WTC11 (cell line): ENCODE data around the gene NOX5. TPM values are rescaled to one million over a fixed set of nuclear protein-coding genes. Genes with fewer than 3 reads are reported as not detected.

Source experiments
- ATAC-seq: fragments of 200-7000 bp; cut with Tn5 transposase; 2 replicates; pipeline ENCODE4 v1.10.0; 2021; ENCODE audit warnings: mild to moderate bottlenecking, moderate library complexity
- CTCF ChIA-PET: fragments of 300-600 bp; sonication (Branson Sonifier 250); formaldehyde crosslinking; loops from one replicate; lab custom pipeline; 2021; ENCODE audit warnings: antibody characterized with exemption; lab: Charles Lee
- POLR2A ChIA-PET: fragments of 350-600 bp; sonication (Branson Sonifier 250); formaldehyde crosslinking; loops from one replicate; lab custom pipeline; 2021; ENCODE audit warnings: antibody characterized with exemption; lab: Charles Lee
- DNase-seq: peaks from one replicate; pipeline ENCODE4 v3.0.0; 2021; ENCODE audit warnings: low spot score
- H3K27ac Mint-ChIP-seq: 2 replicates; pipeline ENCODE4 v1.8.0; 2021; ENCODE audit warnings: mixed read lengths
- H3K27me3 Mint-ChIP-seq: 2 replicates; pipeline ENCODE4 v1.8.0; 2021; ENCODE audit warnings: low read depth, mild to moderate bottlenecking, moderate library complexity, mixed read lengths
- H3K36me3 Mint-ChIP-seq: 2 replicates; pipeline ENCODE4 v1.8.0; 2021; ENCODE audit warnings: mixed read lengths
- H3K4me1 Mint-ChIP-seq: 2 replicates; pipeline ENCODE4 v1.8.0; 2022; ENCODE audit warnings: mixed read lengths
- H3K4me3 Mint-ChIP-seq: 2 replicates; pipeline ENCODE4 v1.8.0; 2021; ENCODE audit warnings: mild to moderate bottlenecking, moderate library complexity, mixed read lengths
- H3K9me3 Mint-ChIP-seq: 2 replicates; pipeline ENCODE4 v1.8.0; 2021; ENCODE audit warnings: mixed read lengths
- CBFB ChIP-seq: sonication (generic); formaldehyde crosslinking; IDR thresholded peaks from 2 replicates; pipeline ENCODE4 v1.8.1; 2022; ENCODE audit warnings: mild to moderate bottlenecking, low read depth, missing genetic modification reagents
- ESRRA ChIP-seq: sonication (generic); formaldehyde crosslinking; IDR thresholded peaks from 2 replicates; pipeline ENCODE4 v1.8.1; 2022; ENCODE audit warnings: mild to moderate bottlenecking, missing genetic modification reagents, borderline replicate concordance
- FOXK1 ChIP-seq: sonication (generic); formaldehyde crosslinking; IDR thresholded peaks from 2 replicates; pipeline ENCODE4 v1.8.0; 2022; ENCODE audit warnings: mild to moderate bottlenecking, moderate library complexity, missing genetic modification reagents
- JUN ChIP-seq: sonication (generic); formaldehyde crosslinking; IDR thresholded peaks from 2 replicates; pipeline ENCODE4 v1.8.0; 2023; ENCODE audit warnings: mild to moderate bottlenecking, missing genetic modification reagents
- MXD4 ChIP-seq: fragments of 250-450 bp; sonication (Bioruptor Pico); IDR thresholded peaks from 2 replicates; pipeline ENCODE4 v1.8.0; 2021; ENCODE audit warnings: mild to moderate bottlenecking, moderate library complexity, borderline replicate concordance
- NFE2L1 ChIP-seq: sonication (generic); formaldehyde crosslinking; IDR thresholded peaks from 2 replicates; pipeline ENCODE4 v1.8.1; 2023; ENCODE audit warnings: missing genetic modification reagents
- NR2C2 ChIP-seq: sonication (generic); formaldehyde crosslinking; IDR thresholded peaks from 2 replicates; pipeline ENCODE4 v1.8.0; 2022; ENCODE audit warnings: mild to moderate bottlenecking, missing genetic modification reagents
- NR3C1 ChIP-seq: sonication (generic); formaldehyde crosslinking; conservative IDR thresholded peaks from 2 replicates; pipeline ENCODE4 v1.8.1; 2023; ENCODE audit warnings: low read depth, mild to moderate bottlenecking, missing genetic modification reagents
- PRRX2 ChIP-seq: fragments of 250-450 bp; sonication (Bioruptor Pico); IDR thresholded peaks from 2 replicates; pipeline ENCODE4 v1.8.0; 2021; ENCODE audit warnings: mild to moderate bottlenecking
- ZNF232 ChIP-seq: sonication (generic); formaldehyde crosslinking; IDR thresholded peaks from 2 replicates; pipeline ENCODE4 v1.8.0; 2022; ENCODE audit warnings: mild to moderate bottlenecking, missing genetic modification reagents
- ZNF263 ChIP-seq: sonication (generic); formaldehyde crosslinking; IDR thresholded peaks from 2 replicates; pipeline ENCODE4 v1.8.1; 2022; ENCODE audit warnings: low read depth, mild to moderate bottlenecking, moderate library complexity, missing genetic modification reagents
- ZNF416 ChIP-seq: fragments of 250-450 bp; sonication (Bioruptor Pico); IDR thresholded peaks from 2 replicates; pipeline ENCODE4 v1.9.0; 2021; ENCODE audit warnings: mild to moderate bottlenecking, inconsistent platforms
- total RNA-seq: library from RNA; stranded (reverse); gene quantifications from 3 replicates; pipeline ENCODE4 v1.2.3, GENCODE V29; 2021
- TF ChIP-seq, protein P1 (sequence below): fragments of 250-450 bp; sonication (Bioruptor Pico); IDR thresholded peaks from 2 replicates; pipeline ENCODE4 v1.9.0; 2021; ENCODE audit warnings: mild to moderate bottlenecking, borderline replicate concordance
- TF ChIP-seq, protein P2 (sequence below): sonication (generic); formaldehyde crosslinking; IDR thresholded peaks from 2 replicates; pipeline ENCODE4 v1.8.1; 2023; ENCODE audit warnings: mild to moderate bottlenecking, missing genetic modification reagents
- TF ChIP-seq, protein P3 (sequence below): fragments of 250-450 bp; sonication (Bioruptor Pico); IDR thresholded peaks from 2 replicates; pipeline ENCODE4 v2.1.2; 2022; ENCODE audit warnings: mild to moderate bottlenecking, moderate library complexity
- TF ChIP-seq, protein P4 (sequence below): sonication (generic); formaldehyde crosslinking; IDR thresholded peaks from 2 replicates; pipeline ENCODE4 v1.8.1; 2023; ENCODE audit warnings: mild to moderate bottlenecking, moderate library complexity, missing genetic modification reagents
- TF ChIP-seq, protein P5 (sequence below): sonication (generic); formaldehyde crosslinking; IDR thresholded peaks from 2 replicates; pipeline ENCODE4 v1.8.1; 2022; ENCODE audit warnings: missing genetic modification reagents, borderline replicate concordance
- TF ChIP-seq, protein P6 (sequence below): sonication (generic); formaldehyde crosslinking; IDR thresholded peaks from 2 replicates; pipeline ENCODE4 v1.8.0; 2023; ENCODE audit warnings: missing genetic modification reagents
- TF ChIP-seq, protein P7 (sequence below): sonication (generic); formaldehyde crosslinking; IDR thresholded peaks from 2 replicates; pipeline ENCODE4 v1.8.0; 2023; ENCODE audit warnings: mild to moderate bottlenecking, missing genetic modification reagents
- TF ChIP-seq, protein P8 (sequence below): sonication (generic); formaldehyde crosslinking; IDR thresholded peaks from 2 replicates; pipeline ENCODE4 v1.8.1; 2022; ENCODE audit warnings: mild to moderate bottlenecking, missing genetic modification reagents, moderate library complexity, borderline replicate concordance

The NOX5 gene
- total RNA-seq, 1 experiment from 2014 or later = not detected

DNA sequence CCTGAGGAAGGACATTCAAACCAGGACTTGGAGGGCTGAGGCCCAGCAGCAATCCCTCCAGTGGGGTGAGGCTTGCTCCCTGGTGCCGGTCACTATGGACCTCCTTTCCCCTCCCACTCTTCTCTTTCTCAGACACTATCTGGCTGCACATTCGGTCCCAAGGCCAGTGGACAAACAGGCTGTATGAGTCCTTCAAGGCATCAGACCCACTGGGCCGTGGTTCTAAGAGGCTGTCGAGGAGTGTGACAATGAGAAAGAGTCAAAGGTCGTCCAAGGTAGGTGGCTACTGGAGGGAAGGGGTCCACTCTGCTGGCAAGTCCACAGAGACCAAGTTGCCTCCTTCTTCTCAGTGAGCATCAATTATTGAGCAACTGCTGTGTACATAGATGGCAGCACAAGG is 28.0 kb downstream of the NOX5 start:
- Mint-ChIP-seq H3K4me3 (no peak overlapping the region), H3K4me1 (peaks cover 9% of the 10 kb centered on the region), H3K27me3 (peaks cover 10% of the 10 kb centered on the region), H3K9me3 (no peaks in the 10 kb centered on the region), H3K36me3 (no peaks in the 10 kb centered on the region), H3K27ac (no peak overlapping the region)
- DNase-seq = no peak
- TF ChIP-seq, protein P1, sequence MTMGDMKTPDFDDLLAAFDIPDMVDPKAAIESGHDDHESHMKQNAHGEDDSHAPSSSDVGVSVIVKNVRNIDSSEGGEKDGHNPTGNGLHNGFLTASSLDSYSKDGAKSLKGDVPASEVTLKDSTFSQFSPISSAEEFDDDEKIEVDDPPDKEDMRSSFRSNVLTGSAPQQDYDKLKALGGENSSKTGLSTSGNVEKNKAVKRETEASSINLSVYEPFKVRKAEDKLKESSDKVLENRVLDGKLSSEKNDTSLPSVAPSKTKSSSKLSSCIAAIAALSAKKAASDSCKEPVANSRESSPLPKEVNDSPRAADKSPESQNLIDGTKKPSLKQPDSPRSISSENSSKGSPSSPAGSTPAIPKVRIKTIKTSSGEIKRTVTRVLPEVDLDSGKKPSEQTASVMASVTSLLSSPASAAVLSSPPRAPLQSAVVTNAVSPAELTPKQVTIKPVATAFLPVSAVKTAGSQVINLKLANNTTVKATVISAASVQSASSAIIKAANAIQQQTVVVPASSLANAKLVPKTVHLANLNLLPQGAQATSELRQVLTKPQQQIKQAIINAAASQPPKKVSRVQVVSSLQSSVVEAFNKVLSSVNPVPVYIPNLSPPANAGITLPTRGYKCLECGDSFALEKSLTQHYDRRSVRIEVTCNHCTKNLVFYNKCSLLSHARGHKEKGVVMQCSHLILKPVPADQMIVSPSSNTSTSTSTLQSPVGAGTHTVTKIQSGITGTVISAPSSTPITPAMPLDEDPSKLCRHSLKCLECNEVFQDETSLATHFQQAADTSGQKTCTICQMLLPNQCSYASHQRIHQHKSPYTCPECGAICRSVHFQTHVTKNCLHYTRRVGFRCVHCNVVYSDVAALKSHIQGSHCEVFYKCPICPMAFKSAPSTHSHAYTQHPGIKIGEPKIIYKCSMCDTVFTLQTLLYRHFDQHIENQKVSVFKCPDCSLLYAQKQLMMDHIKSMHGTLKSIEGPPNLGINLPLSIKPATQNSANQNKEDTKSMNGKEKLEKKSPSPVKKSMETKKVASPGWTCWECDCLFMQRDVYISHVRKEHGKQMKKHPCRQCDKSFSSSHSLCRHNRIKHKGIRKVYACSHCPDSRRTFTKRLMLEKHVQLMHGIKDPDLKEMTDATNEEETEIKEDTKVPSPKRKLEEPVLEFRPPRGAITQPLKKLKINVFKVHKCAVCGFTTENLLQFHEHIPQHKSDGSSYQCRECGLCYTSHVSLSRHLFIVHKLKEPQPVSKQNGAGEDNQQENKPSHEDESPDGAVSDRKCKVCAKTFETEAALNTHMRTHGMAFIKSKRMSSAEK (CRISPR knock-in tag) = no peak
- TF ChIP-seq, protein P2, sequence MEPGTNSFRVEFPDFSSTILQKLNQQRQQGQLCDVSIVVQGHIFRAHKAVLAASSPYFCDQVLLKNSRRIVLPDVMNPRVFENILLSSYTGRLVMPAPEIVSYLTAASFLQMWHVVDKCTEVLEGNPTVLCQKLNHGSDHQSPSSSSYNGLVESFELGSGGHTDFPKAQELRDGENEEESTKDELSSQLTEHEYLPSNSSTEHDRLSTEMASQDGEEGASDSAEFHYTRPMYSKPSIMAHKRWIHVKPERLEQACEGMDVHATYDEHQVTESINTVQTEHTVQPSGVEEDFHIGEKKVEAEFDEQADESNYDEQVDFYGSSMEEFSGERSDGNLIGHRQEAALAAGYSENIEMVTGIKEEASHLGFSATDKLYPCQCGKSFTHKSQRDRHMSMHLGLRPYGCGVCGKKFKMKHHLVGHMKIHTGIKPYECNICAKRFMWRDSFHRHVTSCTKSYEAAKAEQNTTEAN = no peak
- TF ChIP-seq NFE2L1 (no peak), ZNF416 (no peak), MXD4 (CRISPR knock-in tag) (no peak), PRRX2 (CRISPR knock-in tag) (no peak), NR2C2 (CRISPR knock-in tag) (no peak), NR3C1 (CRISPR knock-in tag) (no peak)
- TF ChIP-seq, protein P3, sequence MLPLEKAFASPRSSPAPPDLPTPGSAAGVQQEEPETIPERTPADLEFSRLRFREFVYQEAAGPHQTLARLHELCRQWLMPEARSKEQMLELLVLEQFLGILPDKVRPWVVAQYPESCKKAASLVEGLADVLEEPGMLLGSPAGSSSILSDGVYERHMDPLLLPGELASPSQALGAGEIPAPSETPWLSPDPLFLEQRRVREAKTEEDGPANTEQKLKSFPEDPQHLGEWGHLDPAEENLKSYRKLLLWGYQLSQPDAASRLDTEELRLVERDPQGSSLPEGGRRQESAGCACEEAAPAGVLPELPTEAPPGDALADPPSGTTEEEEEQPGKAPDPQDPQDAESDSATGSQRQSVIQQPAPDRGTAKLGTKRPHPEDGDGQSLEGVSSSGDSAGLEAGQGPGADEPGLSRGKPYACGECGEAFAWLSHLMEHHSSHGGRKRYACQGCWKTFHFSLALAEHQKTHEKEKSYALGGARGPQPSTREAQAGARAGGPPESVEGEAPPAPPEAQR = no peak
- ChIA-PET CTCF (interaction anchor here (2.1 kb wide), 1 partner anchor 12 kb away, joined by 11 read pairs; no protein-coding TSS in a partner anchor), POLR2A (no interaction called here)
- ATAC-seq = no peak

DNA sequence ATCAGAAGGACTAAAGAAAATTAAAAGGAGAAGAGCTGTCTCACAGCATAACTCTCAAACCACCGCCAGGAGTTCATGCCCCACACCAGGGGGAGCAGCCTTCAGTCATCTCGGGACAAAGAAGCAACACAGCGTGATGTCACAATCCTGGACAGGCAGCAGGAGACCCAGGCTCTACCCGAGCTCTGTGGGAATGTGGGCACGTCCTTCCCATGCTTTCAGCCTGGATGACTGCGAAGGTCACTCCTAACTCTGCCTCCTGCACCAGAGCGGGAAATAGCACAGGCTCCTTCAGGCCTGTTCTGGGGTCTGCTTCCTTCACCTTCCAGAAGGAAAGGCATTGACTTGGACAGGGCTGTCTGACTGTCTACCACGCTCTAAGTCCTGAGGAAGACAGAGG is 31.3 kb downstream of the NOX5 start:
- Mint-ChIP-seq H3K27me3 (peaks cover 8% of the 10 kb centered on the region), H3K27ac (no peak overlapping the region), H3K9me3 (no peaks in the 10 kb centered on the region), H3K4me1 (peaks cover 9% of the 10 kb centered on the region), H3K4me3 (no peak overlapping the region), H3K36me3 (no peaks in the 10 kb centered on the region)
- ChIA-PET CTCF (interaction anchor here (1.0 to 2.9 kb wide), 7 partner anchors 8 to 349 kb away, joined by 4 to 27 read pairs (median 5); no protein-coding TSS in a partner anchor), POLR2A (no interaction called here)
- DNase-seq (peak; percentile 31), ATAC-seq (peak; percentile 65)
- TF ChIP-seq, protein P4, sequence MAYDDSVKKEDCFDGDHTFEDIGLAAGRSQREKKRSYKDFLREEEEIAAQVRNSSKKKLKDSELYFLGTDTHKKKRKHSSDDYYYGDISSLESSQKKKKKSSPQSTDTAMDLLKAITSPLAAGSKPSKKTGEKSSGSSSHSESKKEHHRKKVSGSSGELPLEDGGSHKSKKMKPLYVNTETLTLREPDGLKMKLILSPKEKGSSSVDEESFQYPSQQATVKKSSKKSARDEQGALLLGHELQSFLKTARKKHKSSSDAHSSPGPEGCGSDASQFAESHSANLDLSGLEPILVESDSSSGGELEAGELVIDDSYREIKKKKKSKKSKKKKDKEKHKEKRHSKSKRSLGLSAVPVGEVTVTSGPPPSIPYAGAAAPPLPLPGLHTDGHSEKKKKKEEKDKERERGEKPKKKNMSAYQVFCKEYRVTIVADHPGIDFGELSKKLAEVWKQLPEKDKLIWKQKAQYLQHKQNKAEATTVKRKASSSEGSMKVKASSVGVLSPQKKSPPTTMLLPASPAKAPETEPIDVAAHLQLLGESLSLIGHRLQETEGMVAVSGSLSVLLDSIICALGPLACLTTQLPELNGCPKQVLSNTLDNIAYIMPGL = no peak
- TF ChIP-seq CBFB (CRISPR knock-in tag) = no peak
- TF ChIP-seq, protein P5, sequence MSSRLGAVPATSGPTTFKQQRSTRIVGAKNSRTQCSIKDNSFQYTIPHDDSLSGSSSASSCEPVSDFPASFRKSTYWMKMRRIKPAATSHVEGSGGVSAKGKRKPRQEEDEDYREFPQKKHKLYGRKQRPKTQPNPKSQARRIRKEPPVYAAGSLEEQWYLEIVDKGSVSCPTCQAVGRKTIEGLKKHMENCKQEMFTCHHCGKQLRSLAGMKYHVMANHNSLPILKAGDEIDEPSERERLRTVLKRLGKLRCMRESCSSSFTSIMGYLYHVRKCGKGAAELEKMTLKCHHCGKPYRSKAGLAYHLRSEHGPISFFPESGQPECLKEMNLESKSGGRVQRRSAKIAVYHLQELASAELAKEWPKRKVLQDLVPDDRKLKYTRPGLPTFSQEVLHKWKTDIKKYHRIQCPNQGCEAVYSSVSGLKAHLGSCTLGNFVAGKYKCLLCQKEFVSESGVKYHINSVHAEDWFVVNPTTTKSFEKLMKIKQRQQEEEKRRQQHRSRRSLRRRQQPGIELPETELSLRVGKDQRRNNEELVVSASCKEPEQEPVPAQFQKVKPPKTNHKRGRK (CRISPR knock-in tag) = no peak; the same call in 1 of the 2 replicates
- no peak for TF ChIP-seq NR2C2 (CRISPR knock-in tag)
- no peak for TF ChIP-seq FOXK1 (CRISPR knock-in tag)
- TF ChIP-seq, protein P6, sequence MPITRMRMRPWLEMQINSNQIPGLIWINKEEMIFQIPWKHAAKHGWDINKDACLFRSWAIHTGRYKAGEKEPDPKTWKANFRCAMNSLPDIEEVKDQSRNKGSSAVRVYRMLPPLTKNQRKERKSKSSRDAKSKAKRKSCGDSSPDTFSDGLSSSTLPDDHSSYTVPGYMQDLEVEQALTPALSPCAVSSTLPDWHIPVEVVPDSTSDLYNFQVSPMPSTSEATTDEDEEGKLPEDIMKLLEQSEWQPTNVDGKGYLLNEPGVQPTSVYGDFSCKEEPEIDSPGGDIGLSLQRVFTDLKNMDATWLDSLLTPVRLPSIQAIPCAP = no peak
- TF ChIP-seq ZNF232 (CRISPR knock-in tag) = no peak
- TF ChIP-seq ZNF263 (CRISPR knock-in tag) = no peak
- TF ChIP-seq, protein P7, sequence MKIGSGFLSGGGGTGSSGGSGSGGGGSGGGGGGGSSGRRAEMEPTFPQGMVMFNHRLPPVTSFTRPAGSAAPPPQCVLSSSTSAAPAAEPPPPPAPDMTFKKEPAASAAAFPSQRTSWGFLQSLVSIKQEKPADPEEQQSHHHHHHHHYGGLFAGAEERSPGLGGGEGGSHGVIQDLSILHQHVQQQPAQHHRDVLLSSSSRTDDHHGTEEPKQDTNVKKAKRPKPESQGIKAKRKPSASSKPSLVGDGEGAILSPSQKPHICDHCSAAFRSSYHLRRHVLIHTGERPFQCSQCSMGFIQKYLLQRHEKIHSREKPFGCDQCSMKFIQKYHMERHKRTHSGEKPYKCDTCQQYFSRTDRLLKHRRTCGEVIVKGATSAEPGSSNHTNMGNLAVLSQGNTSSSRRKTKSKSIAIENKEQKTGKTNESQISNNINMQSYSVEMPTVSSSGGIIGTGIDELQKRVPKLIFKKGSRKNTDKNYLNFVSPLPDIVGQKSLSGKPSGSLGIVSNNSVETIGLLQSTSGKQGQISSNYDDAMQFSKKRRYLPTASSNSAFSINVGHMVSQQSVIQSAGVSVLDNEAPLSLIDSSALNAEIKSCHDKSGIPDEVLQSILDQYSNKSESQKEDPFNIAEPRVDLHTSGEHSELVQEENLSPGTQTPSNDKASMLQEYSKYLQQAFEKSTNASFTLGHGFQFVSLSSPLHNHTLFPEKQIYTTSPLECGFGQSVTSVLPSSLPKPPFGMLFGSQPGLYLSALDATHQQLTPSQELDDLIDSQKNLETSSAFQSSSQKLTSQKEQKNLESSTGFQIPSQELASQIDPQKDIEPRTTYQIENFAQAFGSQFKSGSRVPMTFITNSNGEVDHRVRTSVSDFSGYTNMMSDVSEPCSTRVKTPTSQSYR (CRISPR knock-in tag) = no peak
- no peak for TF ChIP-seq ESRRA (CRISPR knock-in tag)
- TF ChIP-seq, protein P8, sequence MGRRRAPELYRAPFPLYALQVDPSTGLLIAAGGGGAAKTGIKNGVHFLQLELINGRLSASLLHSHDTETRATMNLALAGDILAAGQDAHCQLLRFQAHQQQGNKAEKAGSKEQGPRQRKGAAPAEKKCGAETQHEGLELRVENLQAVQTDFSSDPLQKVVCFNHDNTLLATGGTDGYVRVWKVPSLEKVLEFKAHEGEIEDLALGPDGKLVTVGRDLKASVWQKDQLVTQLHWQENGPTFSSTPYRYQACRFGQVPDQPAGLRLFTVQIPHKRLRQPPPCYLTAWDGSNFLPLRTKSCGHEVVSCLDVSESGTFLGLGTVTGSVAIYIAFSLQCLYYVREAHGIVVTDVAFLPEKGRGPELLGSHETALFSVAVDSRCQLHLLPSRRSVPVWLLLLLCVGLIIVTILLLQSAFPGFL (CRISPR knock-in tag) = no peak
- TF ChIP-seq JUN (CRISPR knock-in tag) = no peak
- TF ChIP-seq NFE2L1 = no peak
